Transverse colon (tissue), 4 donors: ENCODE measurements around the gene TRAT1. TPM values are rescaled to one million over a fixed set of nuclear protein-coding genes. Genes with fewer than 3 reads are reported as not detected.

Source experiments
- DNase-seq: peaks from one replicate; pipeline ENCODE4 v3.0.0-alpha.2; 2019
- H3K27ac ChIP-seq, 4 donors: fragments of 200-600 bp; sonication (generic); 2 replicates each; pipeline ENCODE4 v1.5.1; 2016 to 2018; ENCODE audit warnings: inconsistent platforms in 4 of 4
- H3K27me3 ChIP-seq: fragments of 200-600 bp; sonication (generic); 2 replicates; pipeline ENCODE4 v1.5.1; 2017; ENCODE audit warnings: inconsistent platforms
- H3K36me3 ChIP-seq, 4 donors: fragments of 200-600 bp; sonication (generic); 2 replicates each; pipeline ENCODE4 v1.5.1; 2017 to 2019; ENCODE audit warnings: inconsistent platforms in 4 of 4
- H3K4me1 ChIP-seq, 4 donors: fragments of 200-600 bp; sonication (generic); 2 replicates each; pipeline ENCODE4 v1.5.1; 2017 to 2020; ENCODE audit warnings: inconsistent platforms in 4 of 4
- H3K4me3 ChIP-seq, 4 donors: fragments of 200-600 bp; sonication (generic); 1 replicate in 1 of 4; 2 replicates in 3 of 4; pipeline versions ENCODE4 v1.5.1 to v1.6.1; 2017 to 2019; ENCODE audit warnings: inconsistent platforms in 4 of 4
- H3K9me3 ChIP-seq, 2 donors: fragments of 200-600 bp; sonication (generic); 2 replicates each; pipeline ENCODE4 v1.5.1; 2017 to 2019; ENCODE audit warnings: inconsistent platforms in 2 of 2
- CTCF ChIP-seq, 5 experiments: fragments of 200-600 bp in 3 of 5; fragments of 450-650 bp in 2 of 5; sonication (generic) in 3 of 5; IDR thresholded peaks; 1 replicate in 2 of 5; 2 replicates in 3 of 5; pipeline ENCODE4 v1.5.1; 2016 to 2017; ENCODE audit warnings: antibody characterized with exemption in 5 of 5, inconsistent platforms in 3 of 5, mild to moderate bottlenecking in 2 of 5, moderate library complexity in 1 of 5
- EP300 ChIP-seq: sonication (generic); formaldehyde crosslinking; IDR thresholded peaks from one replicate; pipeline ENCODE4 v1.6.1; 2017; ENCODE audit warnings: antibody characterized with exemption, low read depth
- POLR2A ChIP-seq: fragments of 450-650 bp; IDR thresholded peaks from one replicate; pipeline ENCODE4 v1.6.1; 2016; ENCODE audit warnings: antibody characterized with exemption, mild to moderate bottlenecking, moderate library complexity
- POLR2AphosphoS5 ChIP-seq, 3 donors: sonication (generic); formaldehyde crosslinking; IDR thresholded peaks; one replicate each; pipeline ENCODE4 v1.6.1; 2016; ENCODE audit warnings: antibody characterized with exemption in 3 of 3
- WGBS, 2 donors: methylation state at CpG; one replicate each; pipeline ENCODE4 v1.1.5; 2018; ENCODE audit warnings: low coverage in 1 of 2; 5-methylcytosine and 5-hydroxymethylcytosine counted together
- in situ Hi-C, 4 donors: fragments of 200-750 bp; cut with MboI; loops; one replicate each; pipeline versions ENCODE4 v1.15.0 to v1.15.1; 2017; ENCODE audit warnings: low sequenced_read_pairs in 3 of 4, low pct_ligation_motif_present in 1 of 4, low pct_unique_long_range_greater_than_20kb in 1 of 4
- intact Hi-C: fragments of 100-400 bp; cut with DNase I; formaldehyde crosslinking; loops from one replicate; pipeline ENCODE4 v1.15.1; 2023; ENCODE audit warnings: low total_unique reads
- total RNA-seq, 4 donors: library from RNA; depleted of rRNA; stranded (reverse); fragments of >200 nt; gene quantifications; one replicate each; pipeline ENCODE4 v1.1.0, GENCODE V29; 2016

Gene TRAT1
- total RNA-seq, 4 donors from 2014 or later = 0.41 to 2.2 (median 1.1) TPM; not detected in 1

GRCh38 chr3:108887121-108887520 is 64.5 kb downstream of the TRAT1 start:
- no peak for DNase-seq

DNA sequence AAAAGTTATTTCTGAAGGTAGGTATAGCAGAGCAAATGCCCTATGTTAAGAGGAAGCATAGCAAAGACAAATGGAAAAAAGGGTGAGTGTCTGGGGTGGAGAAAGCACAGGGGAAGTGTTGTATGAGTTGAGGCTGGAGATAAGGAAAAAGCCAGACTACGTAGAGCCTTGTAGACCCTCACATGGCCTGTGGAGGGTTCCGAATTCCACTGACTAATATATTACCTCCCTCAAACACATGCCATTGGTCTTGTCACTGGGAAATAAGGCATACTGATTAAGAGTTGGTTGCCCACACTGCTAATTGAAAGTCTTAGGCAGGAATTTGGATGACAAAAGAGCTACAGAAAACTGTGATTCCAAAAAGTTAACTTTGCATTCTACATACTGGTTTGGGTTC is 65.2 kb downstream of the TRAT1 start:
- H3K27me3 ChIP-seq = no peaks in the 10 kb centered on the region
- in situ Hi-C loops = no loop called here
- no peak for DNase-seq
- H3K27ac ChIP-seq = no peak overlapping the region
- no peaks in the 10 kb centered on the region for H3K9me3 ChIP-seq
- no peaks in the 10 kb centered on the region for H3K36me3 ChIP-seq
- H3K4me3 ChIP-seq = no peak overlapping the region
- TF ChIP-seq CTCF (IDR thresholded peaks at IDR 0.05) (no peak), EP300 (no peak), POLR2A (no peak), POLR2AphosphoS5 (IDR thresholded peaks at IDR 0.05) (no peak)
- 90 to 93% methylated on average over 2 of the region's 2 CpGs for WGBS, 2 donors
- intact Hi-C loops = no loop called here
- H3K4me1 ChIP-seq = peaks cover 0 to 5% (median 0%) of the 10 kb centered on the region in 4 donors

More at GRCh38 chr3:108887121-108887520, 64.5 kb downstream of the TRAT1 start:
- Histone ChIP-seq H3K4me1 (peaks cover 0 to 5% (median 0%) of the 10 kb centered on the region in 4 donors), H3K27me3 (no peaks in the 10 kb centered on the region), H3K4me3 (no peak overlapping the region), H3K36me3 (no peaks in the 10 kb centered on the region), H3K27ac (no peak overlapping the region), H3K9me3 (no peaks in the 10 kb centered on the region)
- intact Hi-C loops = no loop called here
- in situ Hi-C loops = no loop called here
- TF ChIP-seq CTCF (IDR thresholded peaks at IDR 0.05) = no peak
- no peak for TF ChIP-seq EP300
- TF ChIP-seq POLR2AphosphoS5 (IDR thresholded peaks at IDR 0.05) = no peak
- no peak for TF ChIP-seq POLR2A
- WGBS, 2 donors = 26 to 55% methylated on average over 4 of the region's 4 CpGs

DNA sequence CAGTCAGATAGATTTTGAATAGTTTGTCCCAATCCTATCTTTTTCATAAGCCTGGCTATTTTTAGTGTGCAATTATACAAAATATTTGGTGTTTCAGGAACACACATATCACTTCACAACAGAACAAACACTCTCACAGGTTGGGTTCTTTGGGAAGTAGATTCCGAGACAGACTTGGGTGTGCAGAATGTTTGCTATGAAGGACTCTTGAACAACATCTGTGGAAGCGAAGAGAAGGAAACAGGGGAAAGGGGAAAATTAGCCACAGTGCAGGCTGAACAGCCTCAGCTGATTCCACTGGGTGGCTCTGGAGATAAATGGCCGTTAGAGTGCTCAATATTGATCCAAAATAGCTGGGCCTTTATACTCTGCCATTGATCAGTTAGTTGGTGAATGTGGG is 69.2 kb downstream of the TRAT1 start:
- Histone ChIP-seq H3K36me3 (no peaks in the 10 kb centered on the region), H3K9me3 (no peaks in the 10 kb centered on the region), H3K27ac (no peak overlapping the region), H3K27me3 (no peaks in the 10 kb centered on the region), H3K4me1 (peaks cover 0 to 5% (median 0%) of the 10 kb centered on the region in 4 donors), H3K4me3 (no peak overlapping the region)
- intact Hi-C loops = no loop called here
- TF ChIP-seq CTCF (IDR thresholded peaks at IDR 0.05) (no peak), POLR2A (no peak), EP300 (no peak), POLR2AphosphoS5 (IDR thresholded peaks at IDR 0.05) (no peak)
- DNase-seq = no peak
- in situ Hi-C loops = no loop called here
- WGBS, 2 donors = 70 to 82% methylated on average over 2 to 3 of the region's 3 CpGs

DNA sequence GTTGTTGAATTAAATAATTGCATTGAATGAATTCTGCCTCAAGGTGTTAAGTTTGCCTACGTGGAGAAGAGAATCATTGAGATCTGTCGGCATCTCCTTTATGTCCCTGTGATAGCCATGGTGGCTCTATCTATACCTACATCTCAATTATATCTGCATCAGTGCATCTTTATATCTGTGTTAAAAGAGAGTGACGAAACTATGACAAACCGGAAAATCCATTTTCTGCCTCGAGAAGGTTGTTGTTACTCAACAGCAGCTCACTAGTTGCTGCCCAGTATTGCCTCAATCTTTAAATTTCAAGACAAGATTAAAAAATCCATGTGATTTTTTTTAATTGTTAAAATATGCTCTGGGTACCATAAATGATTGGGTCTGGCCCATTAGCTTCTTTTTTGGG is 72.4 kb downstream of the TRAT1 start:
- intact Hi-C loops (no loop called here), in situ Hi-C loops (no loop called here)
- no peaks in the 10 kb centered on the region for H3K27me3 ChIP-seq
- no peak overlapping the region for H3K27ac ChIP-seq
- no peaks in the 10 kb centered on the region for H3K9me3 ChIP-seq
- WGBS, 2 donors = 87 to 90% methylated on average over 5 of the region's 5 CpGs
- H3K4me3 ChIP-seq = no peak overlapping the region
- TF ChIP-seq EP300 (no peak), POLR2A (no peak), CTCF (IDR thresholded peaks at IDR 0.05) (no peak), POLR2AphosphoS5 (IDR thresholded peaks at IDR 0.05) (no peak)
- DNase-seq = no peak
- H3K36me3 ChIP-seq = no peaks in the 10 kb centered on the region
- H3K4me1 ChIP-seq = no peaks in the 10 kb centered on the region
